ENCODE data around the gene SEMA4D. TPM values are rescaled to one million over a fixed set of nuclear protein-coding genes. Genes with fewer than 3 reads are reported as not detected.

Gene SEMA4D
- total RNA-seq, 1 donor from 2014 or later: 49.9 TPM

DNA sequence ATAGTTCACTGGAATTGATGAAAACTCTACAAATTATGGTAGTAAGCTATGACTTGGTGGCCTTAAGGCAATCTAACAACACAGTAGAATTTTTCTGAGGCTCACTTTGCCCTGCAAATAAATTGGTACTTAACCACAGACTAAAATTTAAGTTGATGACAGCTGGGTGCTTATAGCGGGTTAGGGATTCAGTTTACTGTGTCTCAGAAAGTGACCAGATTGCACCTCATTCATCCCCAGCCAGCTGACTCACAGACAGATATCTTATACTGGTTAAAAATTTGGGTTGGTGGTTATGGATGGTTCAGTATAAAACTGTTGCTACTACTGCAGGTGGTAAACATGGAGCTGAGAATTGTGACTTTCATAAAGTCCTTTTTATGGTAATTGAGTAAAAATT, 184.1 kb downstream of the SEMA4D start:
- Histone ChIP-seq H3K9me3 (no peaks in the 10 kb centered on the region), H3K27ac (no peak overlapping the region), H3K27me3 (ENCODE audit: low read depth) (no peaks in the 10 kb centered on the region), H3K36me3 (peaks cover 4% of the 10 kb centered on the region), H3K4me3 (no peak overlapping the region), H3K4me1 (peaks cover 27% of the 10 kb centered on the region)
- intact Hi-C loops (cut with DNase I): no loop called here
- TF ChIP-seq, protein P1, sequence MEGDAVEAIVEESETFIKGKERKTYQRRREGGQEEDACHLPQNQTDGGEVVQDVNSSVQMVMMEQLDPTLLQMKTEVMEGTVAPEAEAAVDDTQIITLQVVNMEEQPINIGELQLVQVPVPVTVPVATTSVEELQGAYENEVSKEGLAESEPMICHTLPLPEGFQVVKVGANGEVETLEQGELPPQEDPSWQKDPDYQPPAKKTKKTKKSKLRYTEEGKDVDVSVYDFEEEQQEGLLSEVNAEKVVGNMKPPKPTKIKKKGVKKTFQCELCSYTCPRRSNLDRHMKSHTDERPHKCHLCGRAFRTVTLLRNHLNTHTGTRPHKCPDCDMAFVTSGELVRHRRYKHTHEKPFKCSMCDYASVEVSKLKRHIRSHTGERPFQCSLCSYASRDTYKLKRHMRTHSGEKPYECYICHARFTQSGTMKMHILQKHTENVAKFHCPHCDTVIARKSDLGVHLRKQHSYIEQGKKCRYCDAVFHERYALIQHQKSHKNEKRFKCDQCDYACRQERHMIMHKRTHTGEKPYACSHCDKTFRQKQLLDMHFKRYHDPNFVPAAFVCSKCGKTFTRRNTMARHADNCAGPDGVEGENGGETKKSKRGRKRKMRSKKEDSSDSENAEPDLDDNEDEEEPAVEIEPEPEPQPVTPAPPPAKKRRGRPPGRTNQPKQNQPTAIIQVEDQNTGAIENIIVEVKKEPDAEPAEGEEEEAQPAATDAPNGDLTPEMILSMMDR (IDR thresholded peaks at IDR 0.05): no peak
- ATAC-seq (no peak), DNase-seq (no peak)

DNA sequence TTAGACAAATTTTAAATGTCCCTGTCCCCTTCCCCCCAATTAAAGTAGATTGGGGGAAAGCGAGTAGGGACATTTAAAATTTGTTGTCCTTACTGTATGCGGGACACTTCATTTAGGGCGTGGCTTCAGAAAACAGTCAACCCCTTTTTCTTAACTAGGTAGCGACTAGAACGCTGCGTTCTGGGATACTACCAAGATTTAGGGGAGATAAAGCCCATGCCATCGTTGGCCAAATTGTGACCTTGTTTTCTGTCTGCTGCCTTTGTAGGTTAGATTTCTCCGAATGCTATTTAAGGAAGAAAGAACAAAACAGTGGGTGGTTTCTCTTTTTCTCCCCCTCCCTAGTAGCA, 185.7 kb downstream of the SEMA4D start:
- Histone ChIP-seq H3K4me3 (peak overlapping the region; percentile 72), H3K27ac (peak overlapping the region; percentile 12), H3K9me3 (no peaks in the 10 kb centered on the region), H3K27me3 (ENCODE audit: low read depth) (no peaks in the 10 kb centered on the region), H3K36me3 (peaks cover 4% of the 10 kb centered on the region), H3K4me1 (peaks cover 19% of the 10 kb centered on the region)
- TF ChIP-seq, protein P1 (IDR thresholded peaks at IDR 0.05): no peak
- ATAC-seq (no peak), DNase-seq (no peak)
- intact Hi-C loops (cut with DNase I): no loop called here

DNA sequence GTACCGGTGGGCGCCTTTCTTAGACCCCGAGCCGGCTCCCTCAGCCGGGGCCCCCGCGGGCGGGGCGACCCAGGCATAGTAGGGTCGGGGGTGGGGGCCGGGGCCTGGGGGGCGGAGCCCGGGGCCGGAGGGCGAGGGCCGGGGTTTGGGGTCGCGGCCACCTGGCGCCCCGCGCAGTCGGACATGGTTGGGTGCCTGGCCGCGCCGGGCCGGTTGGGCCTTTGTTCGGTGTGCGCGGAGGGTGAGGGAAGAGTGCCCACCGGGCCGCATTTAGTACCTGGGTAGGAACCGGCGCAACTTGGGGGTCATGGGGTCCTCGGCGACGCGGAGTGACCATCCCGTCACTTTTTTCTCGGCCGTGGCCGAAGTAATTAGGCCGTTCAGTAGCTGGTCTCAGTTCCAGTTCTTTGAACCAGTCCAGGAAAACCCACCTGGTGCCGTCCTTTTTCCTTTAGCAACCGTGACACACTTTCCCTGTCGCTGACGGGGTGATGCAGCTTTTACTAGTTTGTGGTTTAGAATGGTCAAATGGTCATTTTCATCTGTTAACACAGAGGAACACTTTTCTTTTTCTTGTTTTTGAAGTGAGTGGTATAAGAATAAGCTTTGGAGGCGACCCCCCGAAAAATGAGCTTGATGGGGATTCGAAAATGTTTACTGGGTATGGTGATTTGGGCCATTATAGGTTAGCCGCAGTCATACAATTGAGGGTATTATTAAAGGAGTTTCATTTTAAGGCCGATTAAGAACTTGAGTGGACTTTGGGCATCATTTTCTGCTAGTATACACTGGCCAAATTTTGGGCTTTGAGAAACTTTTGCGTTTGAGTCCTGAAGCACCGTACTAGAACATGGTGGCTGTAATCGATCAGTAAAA, 186.3 kb downstream of the SEMA4D start:
- no peaks in the 10 kb centered on the region for H3K9me3 ChIP-seq
- intact Hi-C loops (cut with DNase I): no loop called here
- ATAC-seq (peak; percentile 0 to 2), DNase-seq (peak; percentile 61)
- peaks cover 18% of the 10 kb centered on the region for H3K4me1 ChIP-seq
- TF ChIP-seq, protein P1 (IDR thresholded peaks at IDR 0.05): no peak
- peak overlapping the region; percentile 100 for H3K27ac ChIP-seq
- peaks cover 4% of the 10 kb centered on the region for H3K36me3 ChIP-seq
- no peaks in the 10 kb centered on the region for H3K27me3 ChIP-seq (ENCODE audit: low read depth)
- H3K4me3 ChIP-seq: peak overlapping the region; percentile 72

Small RNA genes within 50 kb of the gene (microRNA-seq; reads per million reads assigned to microRNA genes)
- not detected for gene MIR3153 (ENCODE audit: borderline number of aligned reads)

Other genes with a start within 250 kb of the SEMA4D start
- 16.6 TPM for gene CKS2, start 186.9 kb downstream of the SEMA4D start, total RNA-seq
- gene SECISBP2, start 179.6 kb downstream of the SEMA4D start, total RNA-seq: 55.6 TPM
- gene GADD45G, start 106.9 kb upstream of the SEMA4D start, total RNA-seq: 14.4 TPM